Activated CD4-positive, alpha-beta T cell treated with anti-CD3 and anti-CD28 coated beads for 1 hour (primary cell): Measurements from ENCODE around the gene SLC8A3.

Source experiments
- DNase-seq: peaks from one replicate; pipeline ENCODE4 v3.0.0-alpha.2; 2020

SLC8A3 gene

DNA sequence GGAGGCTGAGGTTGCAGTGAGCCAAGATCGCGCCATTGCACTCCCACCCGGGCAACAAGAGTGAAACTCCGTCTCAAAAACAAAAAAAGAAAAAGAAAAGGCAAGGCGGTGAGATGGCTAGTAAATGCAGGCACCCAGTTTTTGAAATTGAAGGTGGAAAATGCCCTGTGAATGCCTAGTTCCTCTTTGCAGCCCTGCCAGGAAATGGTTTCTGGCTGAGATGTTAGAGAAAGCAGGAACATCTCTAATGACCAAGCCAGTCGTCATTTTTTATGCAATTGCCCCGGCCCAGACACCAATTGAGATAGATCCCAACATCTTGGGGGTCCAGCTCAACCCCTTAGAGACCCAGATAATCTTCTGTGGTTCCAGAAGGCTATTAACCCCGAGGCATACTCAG is 17.0 kb downstream of the SLC8A3 start:
- no peak for DNase-seq

DNA sequence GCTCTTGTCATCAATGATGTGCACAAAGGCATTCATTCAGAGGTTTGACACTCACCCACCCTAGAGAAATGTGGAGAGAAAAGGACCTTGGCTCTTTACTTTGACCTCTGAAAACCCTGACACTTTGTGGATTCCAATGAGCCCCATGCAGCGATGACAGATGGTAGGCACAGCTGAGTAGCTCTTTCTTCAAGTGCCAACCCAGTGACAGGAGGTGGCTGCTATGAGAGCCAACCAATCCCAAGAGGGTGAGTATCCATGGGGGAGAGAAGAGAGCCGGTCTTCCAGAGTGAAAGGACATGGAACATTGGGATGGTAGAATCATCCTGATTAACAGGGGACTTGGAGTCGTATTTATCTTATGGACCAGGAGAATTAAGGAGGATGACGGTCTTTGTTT is 17.8 kb downstream of the SLC8A3 start:
- DNase-seq: no peak

- no peak for DNase-seq
Observed at GRCh38 chr14:70168406-70168805, 20.3 kb downstream of the SLC8A3 start.

- DNase-seq: no peak
Observed at GRCh38 chr14:70166530-70167203, 22.1 kb downstream of the SLC8A3 start.

- no peak for DNase-seq
Observed at GRCh38 chr14:70162358-70162757, 26.4 kb downstream of the SLC8A3 start.

DNA sequence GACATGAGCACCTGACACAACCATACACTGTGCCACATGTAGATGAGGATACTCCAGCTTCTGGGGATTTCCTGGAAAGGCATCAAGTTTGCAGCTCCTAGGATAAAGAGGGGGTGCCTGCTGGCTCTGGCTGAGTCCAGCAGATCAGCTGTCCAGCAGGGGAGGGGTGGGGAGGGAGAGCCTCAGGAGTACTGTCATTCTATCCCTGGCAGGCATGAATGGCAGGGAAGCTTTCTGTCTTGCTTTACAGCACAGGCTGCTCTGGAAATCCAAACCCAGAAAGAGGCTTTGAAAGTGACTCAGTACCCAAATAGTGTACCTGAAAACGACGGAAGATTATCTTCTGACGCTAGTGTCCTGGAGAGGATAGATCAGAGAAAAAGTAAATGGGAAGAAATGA is 32.2 kb downstream of the SLC8A3 start:
- no peak for DNase-seq

DNA sequence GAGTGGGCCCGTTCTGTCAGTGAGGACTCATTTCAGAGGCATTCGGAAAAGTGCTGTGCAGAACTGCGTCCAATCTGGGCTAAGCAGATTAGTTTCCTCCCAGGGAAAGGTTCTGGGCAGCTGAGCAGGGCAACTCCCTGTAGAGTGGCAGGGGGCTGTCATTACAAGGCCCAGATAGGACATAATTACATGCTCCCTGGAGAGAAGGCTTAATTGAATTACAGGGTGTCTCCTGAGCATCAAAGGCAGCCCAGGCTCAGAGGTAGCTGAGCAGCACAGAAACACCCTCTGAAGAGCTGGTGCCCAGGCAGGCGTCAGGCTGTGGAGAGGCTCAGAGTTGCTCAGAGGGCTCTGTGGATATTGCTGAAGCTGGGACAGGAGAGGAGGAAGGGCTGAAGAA is 36.0 kb downstream of the SLC8A3 start:
- no peak for DNase-seq

DNA sequence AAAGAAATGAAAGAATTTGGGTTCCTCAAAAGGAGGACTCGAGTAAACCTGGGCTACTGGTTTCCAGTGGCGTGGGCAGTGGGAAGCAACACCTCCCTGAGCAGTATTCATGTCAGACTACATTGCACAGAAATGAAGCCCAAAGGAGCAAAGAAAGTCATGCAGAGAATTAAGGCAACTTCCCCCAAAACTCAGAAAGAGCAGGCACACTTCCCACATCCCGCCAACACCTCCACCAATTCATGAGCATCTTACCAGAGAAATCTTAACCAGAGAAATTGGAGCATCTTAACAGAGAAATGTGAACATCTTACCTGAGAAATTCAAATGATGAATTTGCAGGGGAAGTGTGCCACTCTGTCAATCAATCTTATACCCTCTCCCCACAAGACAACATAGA is 36.7 kb downstream of the SLC8A3 start:
- DNase-seq: no peak

GRCh38 chr14:70149596-70150165 is 39.1 kb downstream of the SLC8A3 start:
- DNase-seq: no peak

- no peak for DNase-seq
Observed at GRCh38 chr14:70148911-70149595, 39.7 kb downstream of the SLC8A3 start.

DNA sequence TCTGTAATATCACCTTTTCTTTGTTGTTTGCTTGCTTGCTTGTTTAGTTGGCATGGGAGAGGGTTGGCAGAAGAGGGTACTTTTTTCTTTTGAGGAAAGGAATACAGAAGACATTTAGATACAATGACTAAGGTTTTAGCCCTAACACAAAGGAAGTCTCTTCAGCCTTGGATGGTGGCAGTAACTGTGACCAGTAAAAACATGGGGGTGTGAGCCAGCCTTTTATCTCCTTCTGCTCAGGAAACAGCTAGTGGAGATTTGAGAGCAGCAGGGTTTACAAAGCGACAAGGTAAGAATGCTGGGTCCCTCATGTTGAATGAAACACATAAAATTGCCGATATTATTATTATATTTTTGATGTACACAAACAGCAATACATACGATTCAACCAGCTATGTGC is 40.4 kb downstream of the SLC8A3 start:
- DNase-seq: no peak

GRCh38 chr14:70144046-70144445 is 44.7 kb downstream of the SLC8A3 start:
- DNase-seq: no peak

GRCh38 chr14:70143306-70143705 is 45.4 kb downstream of the SLC8A3 start:
- no peak for DNase-seq

DNA sequence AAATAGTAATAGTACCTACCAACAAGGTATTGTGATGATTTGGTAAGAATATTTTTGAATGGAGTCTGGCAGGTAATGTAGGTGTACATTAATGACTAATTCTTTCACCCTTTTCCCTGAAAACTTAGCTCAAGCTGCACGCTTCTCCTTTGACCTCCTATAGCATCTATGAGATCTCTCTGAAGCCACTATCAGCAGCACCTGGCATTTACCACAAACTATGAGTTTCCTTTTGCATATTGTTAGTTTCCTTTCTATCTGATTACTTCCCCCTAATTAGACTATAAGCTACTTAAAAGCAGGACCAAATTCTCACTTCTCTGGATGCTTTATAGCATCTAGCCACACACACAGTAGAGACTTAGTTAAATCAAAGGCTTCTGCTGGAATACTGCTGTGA is 48.1 kb downstream of the SLC8A3 start:
- DNase-seq: no peak

GRCh38 chr14:70139384-70139783 is 49.4 kb downstream of the SLC8A3 start:
- no peak for DNase-seq

- no peak for DNase-seq
Observed at GRCh38 chr14:70137788-70138187, 51.0 kb downstream of the SLC8A3 start.

DNA sequence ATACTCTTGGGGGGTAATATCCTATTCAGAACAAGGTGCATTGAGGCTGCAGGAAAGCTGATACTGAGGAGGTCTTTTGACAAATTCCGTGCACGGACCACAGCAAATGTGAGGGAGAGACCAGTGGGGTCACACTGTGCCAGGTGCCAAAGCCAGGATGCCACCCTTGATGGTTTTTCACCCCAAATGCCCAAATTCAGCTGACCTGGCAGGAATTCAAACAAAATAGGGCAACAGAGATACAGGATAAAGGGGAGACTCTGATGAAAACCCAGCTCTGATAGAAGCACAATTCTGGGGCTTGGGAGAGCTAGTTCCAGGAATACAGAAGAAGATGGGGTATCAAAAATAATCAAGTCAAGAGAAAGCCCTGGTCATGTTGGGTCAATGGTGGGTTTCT is 55.3 kb downstream of the SLC8A3 start:
- DNase-seq: no peak

DNA sequence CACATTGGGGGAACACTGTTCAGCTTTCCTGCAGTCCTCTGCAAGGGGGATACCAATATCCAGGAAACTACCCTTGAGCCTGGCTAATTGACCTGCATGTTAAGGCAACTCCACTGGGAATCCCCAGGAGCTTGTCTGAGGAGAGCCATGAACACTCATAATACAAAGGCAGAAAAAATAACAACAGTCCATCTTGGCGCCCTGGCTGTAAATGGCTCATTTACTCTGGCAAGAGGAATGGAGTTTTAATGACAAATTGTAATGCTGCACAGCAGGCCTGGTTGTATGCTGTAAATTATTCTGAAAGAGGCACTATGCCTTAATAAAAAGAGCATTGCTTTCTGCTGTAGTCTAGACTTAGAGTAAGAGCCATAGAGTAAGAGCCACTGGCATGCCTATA is 58.3 kb downstream of the SLC8A3 start:
- DNase-seq: no peak

GRCh38 chr14:70127186-70127585 is 61.6 kb downstream of the SLC8A3 start:
- DNase-seq: no peak

GRCh38 chr14:70123796-70124195 is 65.0 kb downstream of the SLC8A3 start:
- no peak for DNase-seq

GRCh38 chr14:70121521-70121920 is 67.2 kb downstream of the SLC8A3 start:
- no peak for DNase-seq

- DNase-seq: no peak
Observed at GRCh38 chr14:70118064-70118463, 70.7 kb downstream of the SLC8A3 start.

DNA sequence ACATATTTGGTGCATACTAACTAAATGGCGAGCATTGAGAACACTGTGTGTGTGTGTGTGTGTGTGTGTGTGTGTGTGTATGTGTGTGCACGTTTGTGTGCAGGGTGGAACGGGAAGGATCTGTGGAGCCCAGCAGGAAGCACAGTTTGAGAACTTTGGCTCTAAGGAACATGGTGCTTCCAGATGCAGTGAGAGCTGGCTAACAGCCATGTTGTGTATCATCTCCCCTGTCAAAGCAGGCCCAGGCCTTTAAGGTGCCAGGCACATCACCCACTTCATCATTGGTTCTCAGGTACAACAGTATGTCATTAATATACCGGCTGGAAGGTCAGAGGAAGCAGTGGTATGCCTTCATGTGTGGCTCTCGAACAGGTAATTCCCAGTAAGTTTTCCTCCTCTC is 72.5 kb downstream of the SLC8A3 start:
- DNase-seq: no peak

- no peak for DNase-seq
Observed at GRCh38 chr14:70114621-70115156, 74.1 kb downstream of the SLC8A3 start.
